HepG2 (cell line): ENCODE results near the gene THBS4. TPM values are rescaled to one million over a fixed set of nuclear protein-coding genes. Genes with fewer than 3 reads are reported as not detected.

Source experiments
- ATAC-seq: fragments of 200-7000 bp; cut with Tn5 transposase; 3 replicates; pipeline ENCODE4 v1.9.1; 2020; ENCODE audit warnings: mild to moderate bottlenecking, moderate library complexity
- BruUV-seq: library from RNA; stranded (reverse); fragments of 400-500 nt; replicated peaks from 2 replicates; lab custom pipeline; 2021; lab: Mats Ljungman, UMichigan
- CTCF ChIA-PET: fragments of 300-600 bp; formaldehyde crosslinking; extraction: SDS; loops from one replicate; lab custom pipeline; 2021; ENCODE audit warnings: low total read pairs, inconsistent platforms, low intra/inter-chr PET ratio; lab: Yijun Ruan, JAX
- POLR2A ChIA-PET: fragments of 350-600 bp; sonication (Branson Sonifier 250); formaldehyde crosslinking; loops from one replicate; lab custom pipeline; 2020; ENCODE audit warnings: antibody characterized with exemption, inconsistent platforms; lab: Yijun Ruan, JAX
- DNase-seq: peaks from one replicate; pipeline ENCODE4 v3.0.0-alpha.2; 2015; ENCODE audit warnings: low spot score
- FAIRE-seq: peaks from 3 replicates; lab custom pipeline; 2011; peaks lifted over from hg19 to GRCh38; lab: Jason Lieb, UNC
- H2AFZ ChIP-seq: one replicate; pipeline ENCODE4 v1.6.1; 2011; ENCODE audit warnings: low read length, inconsistent platforms
- H3K27ac ChIP-seq: fragments of 300-600 bp; 3 replicates; pipeline ENCODE4 v1.8.0; 2011; ENCODE audit warnings: mixed run types, mild to moderate bottlenecking, mixed read lengths, low read length, inconsistent platforms; ENCODE audit not compliant: insufficient read depth; ENCODE audit errors: extremely low read length
- H3K27me3 ChIP-seq, 2 experiments: fragments of 200-600 bp in 1 of 2; 2 replicates in 1 of 2; 3 replicates in 1 of 2; pipeline versions ENCODE4 v1.6.0 to v1.8.0; 2011; ENCODE audit warnings: low read length in 2 of 2, mild to moderate bottlenecking in 2 of 2, moderate library complexity in 2 of 2, inconsistent platforms in 1 of 2; ENCODE audit not compliant: insufficient read depth in 2 of 2, control insufficient read depth in 1 of 2
- H3K36me3 ChIP-seq, 2 experiments: fragments of 200-600 bp in 1 of 2; replicated peaks in 1 of 2; 2 replicates in 1 of 2; 3 replicates in 1 of 2; pipeline versions ENCODE4 v1.5.1 to v1.8.0; 2011; ENCODE audit warnings: low read length in 2 of 2, inconsistent platforms in 1 of 2; ENCODE audit not compliant: insufficient read depth in 2 of 2, control insufficient read depth in 1 of 2
- H3K4me1 ChIP-seq: 2 replicates; pipeline ENCODE4 v1.5.1; 2012; ENCODE audit warnings: low read length, inconsistent platforms; ENCODE audit not compliant: insufficient read depth
- H3K4me2 ChIP-seq: 2 replicates; pipeline ENCODE4 v1.6.0; 2011; ENCODE audit warnings: low read depth, low read length, inconsistent platforms
- H3K4me3 ChIP-seq, 3 experiments: fragments of 200-600 bp in 1 of 3; sonication (generic), shearing (Covaris generic) in 1 of 3; replicated peaks in 1 of 3; 2 replicates each; pipeline ENCODE4 v1.5.1; 2011 to 2016; ENCODE audit warnings: low read length in 3 of 3, inconsistent platforms in 2 of 3, low read depth in 2 of 3, mild to moderate bottlenecking in 2 of 3, control low read depth in 1 of 3, mixed read lengths in 1 of 3; ENCODE audit not compliant: insufficient read depth in 1 of 3
- H3K79me2 ChIP-seq: one replicate; pipeline ENCODE4 v1.6.1; 2011; ENCODE audit warnings: low read length, inconsistent platforms; ENCODE audit not compliant: insufficient read depth
- H3K9ac ChIP-seq: 2 replicates; pipeline ENCODE4 v1.6.0; 2011; ENCODE audit warnings: mild to moderate bottlenecking, low read depth, low read length, inconsistent platforms; ENCODE audit not compliant: insufficient read depth
- H3K9me3 ChIP-seq: 2 replicates; pipeline ENCODE4 v1.5.1; 2012; ENCODE audit warnings: mild to moderate bottlenecking, low read length
- H4K20me1 ChIP-seq: 2 replicates; pipeline ENCODE4 v1.6.0; 2011; ENCODE audit warnings: inconsistent platforms, mild to moderate bottlenecking, low read length, moderate library complexity; ENCODE audit not compliant: insufficient read depth
- GTF3A ChIP-seq: sonication (generic); formaldehyde crosslinking; conservative IDR thresholded peaks from 2 replicates; pipeline ENCODE4 v1.4.0; 2020; ENCODE audit warnings: mild to moderate bottlenecking, missing genetic modification reagents
- THAP7 ChIP-seq: sonication (generic); formaldehyde crosslinking; IDR thresholded peaks from 2 replicates; pipeline ENCODE4 v1.8.1; 2023; ENCODE audit warnings: mild to moderate bottlenecking, missing genetic modification reagents
- ZNF160 ChIP-seq: sonication (generic); formaldehyde crosslinking; IDR thresholded peaks from 2 replicates; pipeline ENCODE4 v1.8.0; 2022; ENCODE audit warnings: mild to moderate bottlenecking, inconsistent platforms, missing genetic modification reagents
- ZNF383 ChIP-seq: sonication (generic); formaldehyde crosslinking; IDR thresholded peaks from 2 replicates; pipeline ENCODE4 v1.4.0; 2020; ENCODE audit warnings: missing genetic modification reagents, mild to moderate bottlenecking, borderline replicate concordance
- ZNF468 ChIP-seq: sonication (generic); formaldehyde crosslinking; IDR thresholded peaks from 2 replicates; pipeline ENCODE4 v1.8.0; 2022; ENCODE audit warnings: mild to moderate bottlenecking, moderate library complexity, missing genetic modification reagents
- ZNF556 ChIP-seq: sonication (generic); formaldehyde crosslinking; IDR thresholded peaks from 2 replicates; pipeline ENCODE4 v1.4.0; 2020; ENCODE audit warnings: mild to moderate bottlenecking, missing genetic modification reagents, borderline replicate concordance
- ZNF644 ChIP-seq: IDR thresholded peaks from 2 replicates; pipeline ENCODE4 v1.6.1; 2016; ENCODE audit warnings: low read depth
- ZNF652 ChIP-seq: IDR thresholded peaks from 2 replicates; pipeline ENCODE4 v1.6.1; 2016; ENCODE audit warnings: low read depth, borderline replicate concordance
- ZXDC ChIP-seq: sonication (generic); formaldehyde crosslinking; IDR thresholded peaks from 2 replicates; pipeline ENCODE4 v1.5.0; 2020; ENCODE audit warnings: mild to moderate bottlenecking, missing genetic modification reagents
- WGBS: methylation state at CpG from one replicate; pipeline ENCODE4 v1.1.6; 2017; ENCODE audit warnings: low lambda C conversion rate; 5-methylcytosine and 5-hydroxymethylcytosine counted together
- in situ Hi-C: cut with HindIII; loops from 2 replicates; pipeline ENCODE4 v1.10.0; 2017; ENCODE audit warnings: low pct_unique_long_range_greater_than_20kb; ENCODE audit not compliant: extremely low pct_ligation_motif_present
- intact Hi-C: fragments of 100-400 bp; cut with micrococcal nuclease; formaldehyde crosslinking; loops from one replicate; pipeline ENCODE4 v1.10.0; 2022; ENCODE audit not compliant: unreplicated experiment
- polyA plus RNA-seq, 8 experiments: library from polyadenylated mRNA; depleted of rRNA in 3 of 8; stranded (reverse) in 7 of 8; unstranded in 1 of 8; fragments of >200 nt; fragmentation: Illumina TruSeq in 4 of 8; extraction: Trizol in 4 of 8; gene quantifications; 2 replicates each; pipeline versions ENCODE4 v1.2.1 to v1.2.3, GENCODE V29; 2011 to 2016; ENCODE audit warnings: low read depth in 4 of 8, missing spikeins in 1 of 8, mixed read lengths in 1 of 8; ENCODE audit not compliant: insufficient read depth in 1 of 8
- total RNA-seq, 5 experiments: library from RNA; depleted of rRNA; stranded (reverse); fragments of >200 nt; fragmentation: Illumina TruSeq; extraction: Trizol; gene quantifications; 2 replicates each; pipeline ENCODE4 v1.2.3, GENCODE V29; 2016; ENCODE audit warnings: low read depth in 1 of 5

THBS4 gene
- total and polyA plus RNA-seq, 2 of the 13 experiments (the other 11 are each of a cell fraction or from before 2014, with no cell fraction given): 0.60 to 1.2 TPM

- no peak for TF ChIP-seq ZXDC
- TF ChIP-seq, all 625 proteins: peak for 0
These were observed 32.5 kb upstream of the THBS4 start (continued) for GRCh38 chr5:80002677-80003076.

GRCh38 chr5:80008995-80009765 lies 26.0 kb upstream of the THBS4 start:
- BruUV-seq: no TSS peak
- no peak overlapping the region for H3K4me3 ChIP-seq
- DNase-seq (no peak), FAIRE-seq (no peak), ATAC-seq (no peak)
- in situ Hi-C loops (no loop called here), intact Hi-C loops (no loop called here)
- POLR2A ChIA-PET: no interaction called here
- H3K9me3 ChIP-seq: no peaks in the 10 kb centered on the region
- no peak overlapping the region for H3K4me2 ChIP-seq
- WGBS: 69% methylated on average over 4 of the region's 4 CpGs
- H3K36me3 ChIP-seq: no peaks in the 10 kb centered on the region
- no peaks in the 10 kb centered on the region for H3K4me1 ChIP-seq
- H3K79me2 ChIP-seq: no peaks in the 10 kb centered on the region
- no peak overlapping the region for H2AFZ ChIP-seq
- H4K20me1 ChIP-seq: no peaks in the 10 kb centered on the region
- CTCF ChIA-PET: no interaction called here
- H3K27me3 ChIP-seq: no peaks in the 10 kb centered on the region
- no peak for TF ChIP-seq ZNF556 (CRISPR knock-in tag)
- no peak for TF ChIP-seq ZNF652 (CRISPR knock-in tag)
- no peak for TF ChIP-seq ZNF468 (CRISPR knock-in tag)
- TF ChIP-seq THAP7 (CRISPR knock-in tag): no peak
- TF ChIP-seq ZNF160 (CRISPR knock-in tag): no peak
- no peak for TF ChIP-seq ZNF383 (CRISPR knock-in tag)
- TF ChIP-seq ZNF644: no peak
- no peak for TF ChIP-seq GTF3A (CRISPR knock-in tag)
- no peak overlapping the region for H3K9ac ChIP-seq
- no peak overlapping the region for H3K27ac ChIP-seq
